DOHH2 (cell line): ENCODE data around the gene TRIM47.

ENCODE experiments used
- CTCF ChIP-seq: fragments of 200-600 bp; sonication (generic); IDR thresholded peaks from one replicate; pipeline ENCODE4 v1.5.1; 2014; ENCODE audit warnings: antibody characterized with exemption, mild to moderate bottlenecking, low read depth, low read length; ENCODE audit not compliant: poor library complexity, severe bottlenecking
- EZH2phosphoT487 ChIP-seq: fragments of 200-600 bp; sonication (generic); IDR thresholded peaks from 2 replicates; pipeline ENCODE4 v1.6.1; 2017; ENCODE audit warnings: borderline replicate concordance, mild to moderate bottlenecking, antibody characterized with exemption, low read length, moderate library complexity, mixed read lengths

- peak; percentile 15 for TF ChIP-seq CTCF
- TF ChIP-seq EZH2phosphoT487 = no peak
Measured at GRCh38 chr17:75864448-75864871, 13.9 kb downstream of the TRIM47 start.
